AML-193 (cell line): ENCODE measurements around the gene ZNF506.
"Not testable (repeated sequence)": the region's sequence is repeated elsewhere in the genome, so short reads cannot be mapped to it uniquely, and the experiment has no call there.

Source experiments
- DNase-seq, 2 experiments: peaks; one replicate each; lab custom pipeline; 2025; lab: John Stamatoyannopoulos, UW

The ZNF506 gene

GRCh38 chr19:19778666-19779065 lies 42.9 kb downstream of the ZNF506 start:
- DNase-seq: no peak

GRCh38 chr19:19777692-19778091 lies 43.9 kb downstream of the ZNF506 start:
- no peak for DNase-seq

GRCh38 chr19:19776206-19777008 lies 45.1 kb downstream of the ZNF506 start:
- DNase-seq: peak; percentile 95 to 96

GRCh38 chr19:19775891-19776205 lies 45.7 kb downstream of the ZNF506 start:
- no peak for DNase-seq

GRCh38 chr19:19774354-19775033 lies 47.1 kb downstream of the ZNF506 start:
- DNase-seq: peak in 1 of 2 experiments; percentile 16

- not testable (repeated sequence) for DNase-seq
Measured at GRCh38 chr19:19771963-19772362, 49.6 kb downstream of the ZNF506 start.

- DNase-seq: not testable (repeated sequence)
Measured at GRCh38 chr19:19769971-19770370, 51.6 kb downstream of the ZNF506 start.

- DNase-seq: no peak
Measured at GRCh38 chr19:19758164-19758563, 63.4 kb downstream of the ZNF506 start.

GRCh38 chr19:19752760-19753403 lies 68.7 kb downstream of the ZNF506 start:
- no peak for DNase-seq

- DNase-seq: no peak
Measured at GRCh38 chr19:19751846-19752245, 69.7 kb downstream of the ZNF506 start.

GRCh38 chr19:19750842-19751790 lies 70.4 kb downstream of the ZNF506 start:
- DNase-seq: no peak

- no peak for DNase-seq
Measured at GRCh38 chr19:19749908-19750841, 71.4 kb downstream of the ZNF506 start.

- no peak for DNase-seq
Measured at GRCh38 chr19:19749117-19749907, 72.2 kb downstream of the ZNF506 start.

- DNase-seq: no peak
Measured at GRCh38 chr19:19748249-19748938, 73.2 kb downstream of the ZNF506 start.

GRCh38 chr19:19747357-19748220 lies 74.0 kb downstream of the ZNF506 start:
- no peak for DNase-seq

- no peak for DNase-seq
Measured at GRCh38 chr19:19746286-19747213, 75.0 kb downstream of the ZNF506 start.
